H1 (cell line): ENCODE data around the gene EPHB1. TPM values are rescaled to one million over a fixed set of nuclear protein-coding genes. Genes with fewer than 3 reads are reported as not detected.

Source experiments
- CTCF ChIA-PET: fragments of 300-600 bp; sonication (Branson Sonifier 250); formaldehyde crosslinking; loops from one replicate; lab custom pipeline; 2021; ENCODE audit not compliant: partially characterized antibody; lab: Charles Lee
- POLR2A ChIA-PET: fragments of 300-600 bp; sonication (Branson Sonifier 250); formaldehyde crosslinking; loops from one replicate; lab custom pipeline; 2021; ENCODE audit warnings: inconsistent platforms; ENCODE audit not compliant: partially characterized antibody; lab: Charles Lee
- DNase-seq, 2 experiments: peaks; one replicate each; pipeline versions ENCODE4 v3.0.0 to v3.0.0-alpha.2; 2010 to 2022; ENCODE audit warnings: low spot score in 2 of 2, low read depth in 1 of 2, mixed read lengths in 1 of 2
- FAIRE-seq: peaks from 2 replicates; lab custom pipeline; 2011; peaks lifted over from hg19 to GRCh38; lab: Jason Lieb, UNC
- H2AFZ ChIP-seq: 2 replicates; pipeline ENCODE4 v1.8.1; 2012; ENCODE audit warnings: low read length, inconsistent platforms
- H2AK5ac ChIP-seq: 2 replicates; pipeline ENCODE4 v1.6.1; 2013; ENCODE audit warnings: low read depth, low read length
- H2BK120ac ChIP-seq: replicated peaks from 2 replicates; pipeline ENCODE3; 2013; ENCODE audit warnings: low read depth, low read length, inconsistent platforms
- H2BK12ac ChIP-seq: 2 replicates; pipeline ENCODE4 v1.6.1; 2013; ENCODE audit warnings: low read depth, low read length
- H2BK15ac ChIP-seq: 2 replicates; pipeline ENCODE4 v1.6.1; 2013; ENCODE audit warnings: low read length
- H2BK20ac ChIP-seq: 2 replicates; pipeline ENCODE4 v1.6.1; 2013; ENCODE audit warnings: low read length
- H2BK5ac ChIP-seq: 2 replicates; pipeline ENCODE4 v1.6.1; 2013; ENCODE audit warnings: low read depth, low read length
- H3K14ac ChIP-seq: 2 replicates; pipeline ENCODE4 v1.6.1; 2013; ENCODE audit warnings: inconsistent platforms; ENCODE audit not compliant: insufficient read length
- H3K18ac ChIP-seq: 2 replicates; pipeline ENCODE4 v1.6.1; 2013; ENCODE audit warnings: low read length; ENCODE audit errors: extremely low read depth
- H3K23ac ChIP-seq: 2 replicates; pipeline ENCODE4 v1.6.1; 2013; ENCODE audit warnings: inconsistent platforms; ENCODE audit not compliant: insufficient read length
- H3K23me2 ChIP-seq: 2 replicates; pipeline ENCODE4 v1.6.1; 2013; ENCODE audit warnings: low read depth, low read length
- H3K27ac ChIP-seq: 2 replicates; pipeline ENCODE4 v1.6.1; 2011; ENCODE audit warnings: low read depth, low read length, inconsistent platforms
- H3K27me3 ChIP-seq, 4 experiments: replicated peaks in 1 of 4; 1 replicate in 1 of 4; 2 replicates in 3 of 4; pipeline versions ENCODE4 v1.6.1 to v1.8.1; 2011 to 2013; ENCODE audit warnings: low read length in 3 of 4, mild to moderate bottlenecking in 3 of 4, inconsistent platforms in 2 of 4, mixed read lengths in 2 of 4, moderate library complexity in 1 of 4; ENCODE audit not compliant: control insufficient read depth in 3 of 4, insufficient read depth in 3 of 4; ENCODE audit errors: extremely low read depth in 1 of 4
- H3K36me3 ChIP-seq, 4 experiments: 2 replicates each; pipeline versions ENCODE4 v1.6.1 to v1.8.1; 2011 to 2013; ENCODE audit warnings: mild to moderate bottlenecking in 4 of 4, low read length in 3 of 4, moderate library complexity in 2 of 4, control low read depth in 1 of 4, inconsistent platforms in 1 of 4; ENCODE audit not compliant: insufficient read depth in 4 of 4, control insufficient read depth in 2 of 4
- H3K4ac ChIP-seq: replicated peaks from 2 replicates; pipeline ENCODE3; 2013; ENCODE audit warnings: low read length, low read depth, mixed read lengths, inconsistent platforms; ENCODE audit not compliant: insufficient read length
- H3K4me1 ChIP-seq, 4 experiments: replicated peaks in 1 of 4; 1 replicate in 1 of 4; 2 replicates in 3 of 4; pipeline versions ENCODE4 v1.6.1 to v1.8.1; 2011 to 2013; ENCODE audit warnings: low read length in 3 of 4, inconsistent platforms in 2 of 4, mixed read lengths in 1 of 4; ENCODE audit not compliant: insufficient read depth in 4 of 4, control insufficient read depth in 3 of 4
- H3K4me2 ChIP-seq, 2 experiments: 2 replicates each; pipeline versions ENCODE4 v1.6.1 to v1.8.1; 2011 to 2013; ENCODE audit warnings: low read depth in 2 of 2, low read length in 2 of 2, control low read depth in 1 of 2, inconsistent platforms in 1 of 2, mild to moderate bottlenecking in 1 of 2; ENCODE audit not compliant: insufficient read depth in 1 of 2
- H3K4me3 ChIP-seq, 4 experiments: fragments of 200-600, 300-600 bp in 1 of 4; sonication (generic), shearing (Covaris generic), sonication (Bioruptor Twin) in 1 of 4; 2 replicates each; pipeline versions ENCODE4 v1.5.1 to v1.8.1; 2011 to 2016; ENCODE audit warnings: low read length in 4 of 4, low read depth in 3 of 4, control low read depth in 2 of 4, inconsistent platforms in 2 of 4, mild to moderate bottlenecking in 2 of 4, mixed read lengths in 1 of 4, moderate library complexity in 1 of 4; ENCODE audit not compliant: insufficient read depth in 2 of 4; ENCODE audit errors: extremely low read depth in 1 of 4
- H3K56ac ChIP-seq: replicated peaks from 2 replicates; pipeline ENCODE3; 2013; ENCODE audit warnings: low read depth, mild to moderate bottlenecking, mixed read lengths, low read length, inconsistent platforms; ENCODE audit not compliant: insufficient read length
- H3K79me1 ChIP-seq: 2 replicates; pipeline ENCODE4 v1.6.1; 2013; ENCODE audit warnings: low read depth, low read length, control low read depth
- H3K79me2 ChIP-seq, 2 experiments: 2 replicates each; pipeline versions ENCODE4 v1.6.1 to v1.8.1; 2012 to 2013; ENCODE audit warnings: low read length in 2 of 2, mild to moderate bottlenecking in 2 of 2, inconsistent platforms in 1 of 2; ENCODE audit not compliant: insufficient read depth in 2 of 2, control insufficient read depth in 1 of 2
- H3K9ac ChIP-seq, 4 experiments: replicated peaks in 1 of 4; 1 replicate in 1 of 4; 2 replicates in 3 of 4; pipeline versions ENCODE4 v1.6.1 to v1.8.1; 2011 to 2013; ENCODE audit warnings: low read depth in 3 of 4, low read length in 3 of 4, control low read depth in 2 of 4, mild to moderate bottlenecking in 2 of 4, moderate library complexity in 2 of 4, inconsistent platforms in 1 of 4; ENCODE audit errors: extremely low read depth in 1 of 4
- H3K9me3 ChIP-seq, 2 experiments: 2 replicates each; pipeline versions ENCODE4 v1.6.1 to v1.8.1; 2012 to 2013; ENCODE audit warnings: mild to moderate bottlenecking in 2 of 2, moderate library complexity in 2 of 2, control low read depth in 1 of 2, inconsistent platforms in 1 of 2, low read depth in 1 of 2, low read length in 1 of 2, mixed read lengths in 1 of 2; ENCODE audit not compliant: insufficient read depth in 2 of 2
- H4K20me1 ChIP-seq, 2 experiments: replicated peaks in 1 of 2; 2 replicates each; pipeline versions ENCODE3 to v1.8.1; 2011 to 2013; ENCODE audit warnings: inconsistent platforms in 2 of 2, low read length in 2 of 2, mild to moderate bottlenecking in 1 of 2; ENCODE audit not compliant: insufficient read depth in 2 of 2, control insufficient read depth in 1 of 2
- H4K5ac ChIP-seq: 2 replicates; pipeline ENCODE4 v1.6.1; 2013; ENCODE audit warnings: low read length, low read depth, mixed read lengths, inconsistent platforms; ENCODE audit not compliant: insufficient read length
- H4K8ac ChIP-seq: 2 replicates; pipeline ENCODE4 v1.8.0; 2013; ENCODE audit warnings: mild to moderate bottlenecking, moderate library complexity, low read length, inconsistent platforms; ENCODE audit not compliant: insufficient read depth; ENCODE audit errors: extremely low read depth
- H4K91ac ChIP-seq: replicated peaks from 2 replicates; pipeline ENCODE3; 2013; ENCODE audit warnings: low read length, mixed read lengths, inconsistent platforms; ENCODE audit not compliant: insufficient read length
- CREB1 ChIP-seq: IDR thresholded peaks from 2 replicates; pipeline ENCODE4 v1.6.1; 2012; ENCODE audit warnings: inconsistent platforms
- FOSL1 ChIP-seq: IDR thresholded peaks from 2 replicates; pipeline ENCODE4 v1.6.1; 2011; ENCODE audit warnings: mild to moderate bottlenecking, low read depth, low read length, moderate library complexity; ENCODE audit not compliant: insufficient read depth
- POLR2AphosphoS5 ChIP-seq: IDR thresholded peaks from 2 replicates; pipeline ENCODE4 v1.6.1; 2011; ENCODE audit warnings: low read depth, low read length
- POU5F1 ChIP-seq: IDR thresholded peaks from 2 replicates; pipeline ENCODE4 v1.6.1; 2011; ENCODE audit warnings: low read depth, mild to moderate bottlenecking, low read length, moderate library complexity
- RBBP5 ChIP-seq: IDR thresholded peaks from 2 replicates; pipeline ENCODE4 v1.7.1; 2012; ENCODE audit warnings: low read depth, mild to moderate bottlenecking, inconsistent platforms, low read length, moderate library complexity, borderline replicate concordance
- SIN3A ChIP-seq, 2 experiments: IDR thresholded peaks in 1 of 2; conservative IDR thresholded peaks in 1 of 2; 2 replicates each; pipeline ENCODE4 v1.6.1; 2011 to 2012; ENCODE audit warnings: low read length in 2 of 2, improper control_type of control experiment in 1 of 2, low read depth in 1 of 2, mild to moderate bottlenecking in 1 of 2
- SRF ChIP-seq: IDR thresholded peaks from 2 replicates; pipeline ENCODE4 v1.6.1; 2011; ENCODE audit warnings: mild to moderate bottlenecking, low read depth, low read length, moderate library complexity
- USF2 ChIP-seq: IDR thresholded peaks from 2 replicates; pipeline ENCODE4 v1.6.1; 2011; ENCODE audit warnings: low read length, improper control_type of control experiment
- ZNF274 ChIP-seq: IDR thresholded peaks from 2 replicates; pipeline ENCODE4 v1.7.0; 2012; ENCODE audit warnings: low read length, borderline replicate concordance; ENCODE audit errors: extremely low read depth
- WGBS, 2 experiments: shearing (Covaris generic) in 1 of 2; methylation state at CpG; one replicate each; pipeline versions ENCODE4 v1.1.6 to v1.1.7; 2013 to 2015; ENCODE audit warnings: low lambda C conversion rate in 2 of 2, mixed read lengths in 2 of 2, inconsistent platforms in 1 of 2, low coverage in 1 of 2, missing lambda C conversion rate in 1 of 2; ENCODE audit not compliant: insufficient replicate concordance in 2 of 2, insufficient coverage in 1 of 2, insufficient read length in 1 of 2; ENCODE audit errors: extremely low coverage in 1 of 2, missing lambda C conversion rate in 1 of 2; 5-methylcytosine and 5-hydroxymethylcytosine counted together
- polyA plus RNA-seq, 7 experiments: library from polyadenylated mRNA; depleted of rRNA in 3 of 7; stranded (reverse) in 5 of 7; unstranded in 2 of 7; fragments of >200 nt in 5 of 7; fragments of 200-250 nt in 2 of 7; gene quantifications; 1 replicate in 5 of 7; 2 replicates in 1 of 7; 4 replicates in 1 of 7; pipeline versions ENCODE4 v1.2.1 to v1.2.3, GENCODE V29; 2011 to 2013; ENCODE audit warnings: missing spikeins in 2 of 7, mixed read lengths in 2 of 7
- total RNA-seq: library from RNA; stranded (reverse); fragmentation: NEBNext Ultra II Directional; extraction: Animal tissue kit (Norgen Biotek cat#: 25700); gene quantifications from 2 replicates; pipeline ENCODE4 v1.2.1, GENCODE V29; 2021
- TF ChIP-seq, protein P1 (sequence below), 3 experiments: IDR thresholded peaks; 1 replicate in 2 of 3; 2 replicates in 1 of 3; pipeline versions ENCODE4 v1.5.1 to v1.6.1; 2011; ENCODE audit warnings: low read length in 3 of 3, mild to moderate bottlenecking in 3 of 3, inconsistent platforms in 2 of 3, low read depth in 1 of 3, moderate library complexity in 1 of 3; ENCODE audit not compliant: insufficient read depth in 1 of 3; ENCODE audit errors: control extremely low read depth in 1 of 3

The EPHB1 gene
- total and polyA plus RNA-seq, 2 of the 8 experiments (the other 6 are each of a cell fraction or from before 2014, with no cell fraction given), result 3.5 to 5.9 TPM

DNA sequence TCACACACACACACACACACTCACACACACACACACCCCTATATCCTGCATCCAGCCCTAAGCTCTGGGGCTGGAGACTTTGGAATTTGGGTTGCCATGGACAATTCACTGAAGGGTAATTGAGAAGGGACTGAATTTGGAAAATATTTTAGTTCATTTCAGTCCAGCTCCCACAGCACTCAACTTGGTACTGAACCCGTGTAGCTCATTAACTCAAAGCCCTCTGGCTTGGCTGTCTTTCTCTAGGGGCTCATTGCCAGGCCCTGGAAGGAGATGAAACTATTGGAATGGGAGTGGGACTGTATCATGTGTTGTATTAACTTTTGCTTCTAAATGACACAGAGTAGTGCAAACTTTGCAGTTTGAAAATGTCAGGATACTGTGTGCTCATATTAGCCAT is 157.3 kb downstream of the EPHB1 start:
- no peak for DNase-seq
- CTCF ChIA-PET, result interaction anchor here (0.6 to 0.9 kb wide), 2 partner anchors 10 to 692 kb away, joined by 3 read pairs; no protein-coding TSS in a partner anchor
- Histone ChIP-seq H2AFZ (no peak overlapping the region), H3K23me2 (no peaks in the 10 kb centered on the region; the same call in 1 of the 2 replicates), H3K23ac (no peak overlapping the region), H3K4me2 (no peak overlapping the region), H2BK20ac (no peak overlapping the region), H3K14ac (no peak overlapping the region), H2BK12ac (no peak overlapping the region), H3K9ac (no peak overlapping the region), H2BK120ac (no peak overlapping the region), H4K20me1 (no peaks in the 10 kb centered on the region), H2BK15ac (no peak overlapping the region), H3K36me3 (peaks cover 0 to 8% (median 2%) of the 10 kb centered on the region in 4 experiments; a peak in 2 of 8 replicates), H4K5ac (no peak overlapping the region), H3K56ac (no peak overlapping the region), H4K8ac (no peak overlapping the region), H2BK5ac (no peak overlapping the region), H4K91ac (no peak overlapping the region), H3K27ac (no peak overlapping the region), H3K9me3 (peaks cover 19 to 21% of the 10 kb centered on the region in 2 experiments), H3K79me1 (no peaks in the 10 kb centered on the region), H3K4me1 (no peaks in the 10 kb centered on the region), H3K4ac (no peak overlapping the region), H2AK5ac (no peak overlapping the region), H3K18ac (no peak overlapping the region), H3K4me3 (no peak overlapping the region), H3K27me3 (no peaks in the 10 kb centered on the region; a peak in 1 of 7 replicates), H3K79me2 (no peaks in the 10 kb centered on the region)
- 76% methylated on average over 1 of the region's 1 CpG; no CpG with 5 or more reads in 1 of the 2 experiments for WGBS, 2 experiments
- POLR2A ChIA-PET, result no interaction called here
- no peak for FAIRE-seq
- TF ChIP-seq, protein P1, sequence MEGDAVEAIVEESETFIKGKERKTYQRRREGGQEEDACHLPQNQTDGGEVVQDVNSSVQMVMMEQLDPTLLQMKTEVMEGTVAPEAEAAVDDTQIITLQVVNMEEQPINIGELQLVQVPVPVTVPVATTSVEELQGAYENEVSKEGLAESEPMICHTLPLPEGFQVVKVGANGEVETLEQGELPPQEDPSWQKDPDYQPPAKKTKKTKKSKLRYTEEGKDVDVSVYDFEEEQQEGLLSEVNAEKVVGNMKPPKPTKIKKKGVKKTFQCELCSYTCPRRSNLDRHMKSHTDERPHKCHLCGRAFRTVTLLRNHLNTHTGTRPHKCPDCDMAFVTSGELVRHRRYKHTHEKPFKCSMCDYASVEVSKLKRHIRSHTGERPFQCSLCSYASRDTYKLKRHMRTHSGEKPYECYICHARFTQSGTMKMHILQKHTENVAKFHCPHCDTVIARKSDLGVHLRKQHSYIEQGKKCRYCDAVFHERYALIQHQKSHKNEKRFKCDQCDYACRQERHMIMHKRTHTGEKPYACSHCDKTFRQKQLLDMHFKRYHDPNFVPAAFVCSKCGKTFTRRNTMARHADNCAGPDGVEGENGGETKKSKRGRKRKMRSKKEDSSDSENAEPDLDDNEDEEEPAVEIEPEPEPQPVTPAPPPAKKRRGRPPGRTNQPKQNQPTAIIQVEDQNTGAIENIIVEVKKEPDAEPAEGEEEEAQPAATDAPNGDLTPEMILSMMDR (IDR thresholded peaks at IDR 0.05; ENCODE audit: control extremely low read depth in 1 of 3, insufficient read depth in 1 of 3, low read depth in 1 of 3, low read length in 3 of 3), result no peak
- TF ChIP-seq USF2 (no peak), CREB1 (no peak), RBBP5 (no peak), SRF (no peak), POLR2AphosphoS5 (no peak), POU5F1 (no peak), FOSL1 (no peak), SIN3A (conservative IDR thresholded peaks at IDR 0.05 in 1 of 2, IDR thresholded peaks at IDR 0.05 in 1 of 2; ENCODE audit: low read depth in 1 of 2, low read length in 2 of 2) (no peak), ZNF274 (no peak)
